Measurements from ENCODE around the gene NTRK2.
"Not testable (repeated sequence)": the region's sequence is repeated elsewhere in the genome, so short reads cannot be mapped to it uniquely, and the experiment has no call there.

The NTRK2 gene

DNA sequence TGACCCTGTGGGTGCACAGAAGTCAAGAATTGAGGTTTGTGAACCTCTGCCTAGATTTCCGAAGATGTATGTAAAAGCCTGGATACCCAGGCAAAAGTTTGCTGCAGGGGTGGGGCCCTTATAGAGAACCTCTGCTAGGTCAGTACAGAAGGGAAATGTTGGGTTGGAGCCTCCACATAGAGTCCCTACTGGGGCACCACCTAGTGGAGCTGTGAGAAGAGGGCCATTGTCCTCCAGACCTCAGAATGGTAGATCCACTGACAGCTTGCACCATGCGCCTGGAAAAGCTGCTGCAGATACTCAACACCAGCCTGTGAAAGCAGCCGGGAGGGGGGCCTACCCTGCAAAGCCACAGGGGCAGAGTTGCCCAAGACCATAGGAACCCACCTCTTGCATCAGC is 399.9 kb downstream of the NTRK2 start:
- DNase-seq (ENCODE audit: low spot score) = not testable (repeated sequence)
